ENCODE data around the gene BPHL.
"Not testable (repeated sequence)": the region's sequence is repeated elsewhere in the genome, so short reads cannot be mapped to it uniquely, and the experiment has no call there.

Gene BPHL

GRCh38 chr6:3118353-3119039 is at the start of gene BPHL:
Gene BPHL (plus strand): TSS chr6:3118711. CDS start chr6:3118741, 30 bp downstream.
- peak; percentile 87 for DNase-seq (ENCODE audit: low spot score)

DNA sequence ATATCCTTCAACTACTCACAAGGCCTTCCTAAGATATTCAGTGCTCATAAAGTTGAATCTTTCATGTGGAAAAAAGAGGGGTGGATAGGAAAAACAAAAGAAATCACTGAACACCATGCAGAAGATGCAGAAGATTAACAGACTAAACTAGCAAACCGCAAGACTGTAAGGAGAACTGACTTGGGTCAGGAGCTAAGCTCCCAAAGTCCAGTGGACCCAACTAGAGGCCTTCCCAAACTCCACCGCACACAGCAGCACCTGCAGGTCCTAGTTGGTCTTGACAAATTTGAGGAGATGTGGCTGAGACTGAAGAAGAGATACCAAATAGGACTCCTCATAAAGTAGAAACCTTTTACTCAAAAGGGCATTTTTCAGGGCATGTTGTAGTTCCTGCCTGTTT is 46.9 kb upstream of the BPHL start:
- no peak for DNase-seq (ENCODE audit: low spot score)

GRCh38 chr6:3072798-3073197 is 45.7 kb upstream of the BPHL start:
- no peak for DNase-seq (ENCODE audit: low spot score)

DNA sequence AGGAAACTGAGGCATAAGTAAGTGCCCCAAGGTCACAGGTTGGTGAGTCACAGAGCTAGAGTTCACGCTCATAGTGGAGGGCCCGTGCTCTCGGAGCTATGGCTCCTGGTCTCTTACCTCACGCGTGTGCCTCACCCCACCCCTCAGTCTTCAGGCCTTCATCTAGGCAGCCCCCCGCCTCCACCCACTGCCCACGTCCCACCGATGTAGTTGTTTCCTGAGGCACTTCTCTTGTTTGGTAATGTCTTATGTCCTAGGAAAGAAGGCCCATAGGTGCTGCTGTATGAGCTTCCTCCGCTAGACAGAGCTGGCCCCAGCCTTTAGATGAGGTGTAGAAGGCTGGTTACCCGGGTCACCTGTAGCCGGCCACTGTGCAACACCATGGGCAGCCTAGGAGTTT is 45.1 kb upstream of the BPHL start:
- DNase-seq (ENCODE audit: low spot score) = no peak

DNA sequence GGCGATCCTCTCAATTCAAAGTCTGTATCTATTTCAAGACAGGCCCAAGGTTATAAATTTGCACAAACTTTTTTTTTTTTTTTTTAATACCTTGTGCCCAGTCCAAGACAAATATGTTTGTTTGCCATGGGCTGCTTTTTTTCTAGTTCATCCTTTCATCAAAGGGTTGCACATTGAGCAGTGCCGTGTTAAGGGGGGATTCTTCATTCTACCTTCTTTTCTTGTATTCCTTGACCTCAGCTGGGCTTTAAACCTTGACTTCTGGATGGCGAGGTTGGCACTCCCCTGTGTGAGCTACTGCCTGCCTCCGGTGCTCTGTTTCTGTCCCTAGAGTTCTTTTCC is 42.8 kb upstream of the BPHL start:
- no peak for DNase-seq (ENCODE audit: low spot score)

DNA sequence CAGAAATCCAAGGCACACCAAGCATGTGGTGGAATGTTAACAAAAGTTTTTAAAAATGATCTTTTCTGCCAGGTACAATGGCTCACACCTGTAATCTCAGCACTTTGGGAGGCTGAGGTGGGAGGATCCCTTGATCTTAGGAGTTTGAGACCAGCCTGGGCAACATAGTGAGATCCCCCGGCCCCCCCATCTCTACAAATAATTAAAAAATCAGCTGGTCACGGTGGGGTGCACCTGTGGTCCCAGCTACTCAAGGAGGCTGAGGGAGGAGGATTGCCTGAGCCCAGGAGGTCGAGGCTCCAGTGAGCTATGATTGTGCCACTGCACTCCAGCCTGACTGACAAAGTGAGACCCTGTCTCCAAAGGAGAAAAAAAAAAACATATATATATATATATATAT is 42.2 kb upstream of the BPHL start:
- DNase-seq (ENCODE audit: low spot score) = no peak

DNA sequence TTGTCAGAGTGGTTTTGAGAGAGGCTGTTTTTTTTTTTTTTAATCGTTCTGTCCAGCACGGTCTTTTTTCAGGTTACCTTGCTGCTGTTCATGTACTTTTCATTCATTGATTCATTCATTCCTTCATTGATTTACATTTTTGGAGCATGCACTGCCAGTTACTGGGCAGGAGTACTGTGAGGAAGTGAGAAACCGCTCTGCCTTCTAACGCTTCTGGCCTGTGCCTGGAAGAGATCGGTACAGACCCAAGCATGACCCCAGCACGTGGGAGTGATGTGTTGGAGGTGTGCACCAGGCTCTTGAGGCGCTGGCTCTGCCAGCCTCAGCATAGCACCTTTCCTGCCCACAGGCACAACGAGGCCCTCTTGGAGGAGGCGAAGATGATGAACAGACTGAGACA is 41.1 kb upstream of the BPHL start:
- DNase-seq (ENCODE audit: low spot score) = no peak

- DNase-seq (ENCODE audit: low spot score) = not testable (repeated sequence)
Observed at GRCh38 chr6:3078952-3079351, 39.6 kb upstream of the BPHL start.

GRCh38 chr6:3079682-3080081 is 38.8 kb upstream of the BPHL start:
- DNase-seq (ENCODE audit: low spot score) = no peak

DNA sequence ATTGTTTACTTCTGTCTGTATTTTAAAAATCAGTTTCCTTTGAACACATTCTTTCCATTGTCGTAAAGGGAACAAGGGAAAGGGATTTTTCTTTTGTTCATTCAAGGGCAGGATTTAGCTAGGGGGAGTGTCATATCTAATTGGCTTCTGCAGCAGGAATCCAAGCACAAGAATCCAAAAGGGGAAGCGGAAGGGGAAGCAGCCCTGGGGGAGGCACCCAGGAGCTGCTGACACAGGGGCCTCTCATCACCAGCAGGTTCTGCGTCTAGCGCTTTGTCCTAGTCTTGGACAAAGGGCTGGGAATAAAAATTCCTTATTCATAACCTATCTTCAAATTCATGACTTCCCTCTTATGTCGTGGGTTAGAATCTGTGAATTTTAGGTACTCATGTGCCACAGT is 36.6 kb upstream of the BPHL start:
- DNase-seq (ENCODE audit: low spot score) = no peak

DNA sequence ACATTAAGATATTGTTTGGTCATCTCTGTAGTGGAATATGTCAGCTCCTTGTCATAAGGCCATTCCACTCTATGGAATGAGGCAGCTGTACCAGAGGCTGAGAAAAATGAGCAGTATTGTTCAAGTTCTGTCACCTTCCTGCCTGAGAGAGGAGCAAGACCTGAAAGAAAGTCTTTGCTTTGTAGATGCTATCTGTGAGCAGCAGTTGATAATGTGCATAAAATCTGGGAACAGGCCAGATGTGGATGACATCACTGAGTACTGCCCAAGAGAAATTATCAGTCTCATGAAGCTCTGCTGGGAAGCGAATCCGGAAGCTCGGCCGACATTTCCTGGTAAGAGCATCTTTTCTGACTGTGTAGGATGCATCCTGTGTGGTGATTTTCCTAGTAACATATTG is 33.4 kb upstream of the BPHL start:
- no peak for DNase-seq (ENCODE audit: low spot score)

GRCh38 chr6:3086282-3086946 is 32.1 kb upstream of the BPHL start:
- no peak for DNase-seq (ENCODE audit: low spot score)

DNA sequence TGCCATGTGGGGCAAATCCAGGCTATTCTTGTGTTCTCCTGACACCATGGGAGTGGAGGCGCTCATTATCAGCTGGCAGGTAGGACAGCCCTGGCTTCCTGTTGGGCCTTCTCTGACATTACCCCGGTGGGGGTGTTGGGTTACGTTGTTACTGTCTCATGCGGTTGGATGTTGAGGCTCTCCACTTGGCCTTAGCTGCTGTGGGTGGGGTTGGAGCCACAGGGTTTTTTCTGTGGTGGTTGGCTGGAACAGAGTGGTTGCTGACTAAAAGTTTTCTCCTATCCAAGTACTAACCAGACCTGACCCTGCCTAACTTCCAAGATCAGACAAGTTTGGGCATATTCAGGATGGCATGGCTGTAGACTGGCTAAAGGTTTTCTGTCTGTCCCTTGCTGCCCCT is 30.1 kb upstream of the BPHL start:
- DNase-seq (ENCODE audit: low spot score) = no peak

- no peak for DNase-seq (ENCODE audit: low spot score)
Observed at GRCh38 chr6:3088968-3089367, 29.5 kb upstream of the BPHL start.

- DNase-seq (ENCODE audit: low spot score) = no peak
Observed at GRCh38 chr6:3090013-3090412, 28.5 kb upstream of the BPHL start.

GRCh38 chr6:3094815-3095214 is 23.7 kb upstream of the BPHL start:
- DNase-seq (ENCODE audit: low spot score) = no peak

DNA sequence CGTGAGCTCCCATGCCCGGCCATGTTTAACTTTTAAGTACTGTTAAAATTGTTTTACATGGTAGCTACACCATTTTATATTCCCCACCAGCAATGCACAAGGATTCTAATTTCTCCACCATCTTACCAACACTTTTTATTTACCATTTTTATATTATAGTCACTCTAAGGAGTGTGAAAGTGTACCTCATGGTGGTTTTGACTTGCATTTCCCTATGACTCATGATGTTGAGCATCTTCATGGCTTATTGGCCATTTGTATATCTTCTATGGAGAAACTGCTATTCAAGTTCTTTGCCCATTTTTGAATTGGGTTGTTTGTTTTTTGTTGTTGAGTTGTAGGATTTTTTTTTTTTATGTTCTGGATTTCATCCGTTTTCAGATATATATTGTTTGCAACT is 15.6 kb upstream of the BPHL start:
- DNase-seq (ENCODE audit: low spot score) = no peak

DNA sequence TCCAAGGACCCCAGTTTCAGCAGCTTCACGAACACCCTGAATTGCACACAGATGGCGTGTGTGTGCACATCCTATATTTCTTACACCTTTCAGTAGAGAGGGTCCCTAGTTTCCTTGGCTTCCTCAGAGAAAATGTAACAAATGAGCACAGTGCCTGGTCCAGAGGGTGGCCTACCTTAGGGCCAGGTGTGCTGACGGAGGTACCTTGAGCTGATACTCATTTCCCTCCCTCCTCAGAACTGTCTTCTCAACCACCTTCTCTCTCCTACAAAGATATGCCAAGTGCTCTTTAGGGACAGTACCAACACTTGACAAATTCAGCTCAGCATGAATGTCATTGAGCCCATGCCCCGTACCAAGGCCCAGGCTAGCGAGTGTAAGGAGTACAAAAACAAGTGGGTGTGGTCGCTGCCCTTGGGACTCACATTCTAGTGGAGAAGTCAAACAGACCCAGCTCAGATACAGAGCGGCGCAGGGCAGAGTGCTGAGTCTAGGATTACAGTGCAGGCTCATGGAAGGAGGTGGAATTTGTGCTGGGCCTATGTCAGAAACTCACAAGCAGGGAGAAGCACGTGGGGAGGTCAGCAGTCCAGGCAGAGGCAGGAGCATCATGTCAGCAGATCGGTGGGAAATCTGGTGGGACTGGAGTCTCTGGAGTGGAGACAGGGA is 9.6 kb upstream of the BPHL start:
- no peak for DNase-seq (ENCODE audit: low spot score)

DNA sequence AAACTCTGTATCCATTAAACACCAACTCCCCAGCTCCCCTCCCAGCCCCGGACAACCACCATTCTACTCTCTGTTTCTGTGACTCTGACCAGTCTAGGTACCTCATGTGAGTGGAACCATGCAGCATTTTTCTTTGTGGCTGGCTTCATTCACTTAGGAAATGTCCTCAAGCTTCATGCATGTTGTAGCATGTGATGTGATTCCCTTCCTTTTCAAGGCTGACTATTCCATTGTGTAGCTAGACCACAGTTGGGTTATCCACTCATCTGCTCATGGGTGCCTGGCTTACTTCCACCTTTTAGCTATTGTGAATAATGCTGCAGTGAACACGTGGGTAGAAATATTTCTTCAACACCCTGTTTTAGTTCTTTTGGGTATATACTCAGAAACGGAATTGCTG is 8.8 kb upstream of the BPHL start:
- no peak for DNase-seq (ENCODE audit: low spot score)

GRCh38 chr6:3114377-3114776 is 4.1 kb upstream of the BPHL start:
- no peak for DNase-seq (ENCODE audit: low spot score)

GRCh38 chr6:3117912-3118352 is 579 bp upstream of the BPHL start:
- DNase-seq (ENCODE audit: low spot score) = no peak

- peak; percentile 32 for DNase-seq (ENCODE audit: low spot score)
Observed at GRCh38 chr6:3119040-3119723, 671 bp downstream of the BPHL start.

DNA sequence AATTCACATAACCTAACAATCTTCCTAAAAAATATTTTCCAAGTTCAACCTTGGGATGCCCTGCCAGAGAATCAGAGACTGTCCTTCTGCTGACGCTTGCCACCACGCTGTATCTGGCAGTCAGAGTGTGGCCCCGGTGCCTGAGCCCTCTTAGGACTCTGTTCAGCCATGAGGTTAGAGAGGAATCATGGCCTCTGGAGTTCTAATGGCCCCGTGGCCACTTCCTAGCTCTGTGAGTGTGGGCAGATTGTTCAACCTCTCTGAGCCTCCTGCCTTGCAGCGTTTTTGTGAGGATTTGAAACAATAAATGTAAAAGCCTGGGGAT is 2.2 kb downstream of the BPHL start:
- DNase-seq (ENCODE audit: low spot score) = no peak
